Endothelial cell of umbilical vein (primary cell): Measurements from ENCODE around the gene IKZF3.

ENCODE experiments used
- EZH2 ChIP-seq: IDR thresholded peaks from 2 replicates; pipeline ENCODE4 v1.6.1; 2012; ENCODE audit warnings: borderline replicate concordance, low read depth, mild to moderate bottlenecking, moderate library complexity, low read length, inconsistent platforms; ENCODE audit not compliant: severe bottlenecking
- GATA2 ChIP-seq: IDR thresholded peaks from 2 replicates; pipeline ENCODE4 v1.7.0; 2011; ENCODE audit warnings: low read depth, mild to moderate bottlenecking, moderate library complexity, mixed read lengths, low read length; ENCODE audit not compliant: insufficient read length, insufficient read depth
- JUN ChIP-seq: IDR thresholded peaks from 2 replicates; pipeline ENCODE4 v1.6.1; 2011; ENCODE audit warnings: borderline replicate concordance, low read depth; ENCODE audit not compliant: insufficient read length, insufficient read depth
- MYC ChIP-seq: IDR thresholded peaks from one replicate; pipeline ENCODE4 v1.6.1; 2011; ENCODE audit warnings: mild to moderate bottlenecking, low read depth, low read length
- POLR2A ChIP-seq: IDR thresholded peaks from 2 replicates; pipeline ENCODE4 v1.6.1; 2012; ENCODE audit warnings: low read depth, mild to moderate bottlenecking, control low read depth, low read length
- POLR2AphosphoS5 ChIP-seq: IDR thresholded peaks from 2 replicates; pipeline ENCODE4 v1.6.1; 2012; ENCODE audit warnings: low read depth, mild to moderate bottlenecking, control low read depth, low read length, moderate library complexity; ENCODE audit not compliant: insufficient read depth
- TF ChIP-seq, protein P1 (sequence below), 2 donors: IDR thresholded peaks; 1 replicate in 1 of 2; 2 replicates in 1 of 2; pipeline ENCODE4 v1.5.1; 2011; ENCODE audit warnings: low read length in 2 of 2, mild to moderate bottlenecking in 2 of 2, moderate library complexity in 2 of 2, control low read depth in 1 of 2, inconsistent platforms in 1 of 2, low read depth in 1 of 2; ENCODE audit not compliant: insufficient read depth in 1 of 2; ENCODE audit errors: extremely low read depth in 1 of 2
- TF ChIP-seq, protein P2 (sequence below): IDR thresholded peaks from 2 replicates; pipeline ENCODE4 v1.6.1; 2011; ENCODE audit not compliant: insufficient read depth, insufficient read length

DNA sequence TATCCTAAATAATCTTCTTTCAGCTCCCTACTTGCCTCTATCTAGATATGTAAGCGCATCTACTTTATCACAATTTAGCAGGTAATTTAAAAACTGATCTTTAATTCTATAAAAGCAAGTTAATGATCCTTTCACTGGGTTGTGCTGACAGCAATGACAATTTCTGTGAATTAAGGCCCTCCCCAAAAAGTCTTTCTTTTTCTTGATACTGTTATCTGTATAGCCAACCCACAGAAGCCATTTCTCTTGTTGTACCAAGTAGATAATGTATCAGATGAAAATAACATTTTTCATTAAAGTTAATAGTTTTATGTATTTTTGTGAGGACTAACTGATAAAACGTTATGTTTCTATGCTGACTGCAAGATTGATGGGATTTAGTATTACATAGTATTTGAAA is 7.7 kb upstream of the IKZF3 start:
- TF ChIP-seq, protein P1, sequence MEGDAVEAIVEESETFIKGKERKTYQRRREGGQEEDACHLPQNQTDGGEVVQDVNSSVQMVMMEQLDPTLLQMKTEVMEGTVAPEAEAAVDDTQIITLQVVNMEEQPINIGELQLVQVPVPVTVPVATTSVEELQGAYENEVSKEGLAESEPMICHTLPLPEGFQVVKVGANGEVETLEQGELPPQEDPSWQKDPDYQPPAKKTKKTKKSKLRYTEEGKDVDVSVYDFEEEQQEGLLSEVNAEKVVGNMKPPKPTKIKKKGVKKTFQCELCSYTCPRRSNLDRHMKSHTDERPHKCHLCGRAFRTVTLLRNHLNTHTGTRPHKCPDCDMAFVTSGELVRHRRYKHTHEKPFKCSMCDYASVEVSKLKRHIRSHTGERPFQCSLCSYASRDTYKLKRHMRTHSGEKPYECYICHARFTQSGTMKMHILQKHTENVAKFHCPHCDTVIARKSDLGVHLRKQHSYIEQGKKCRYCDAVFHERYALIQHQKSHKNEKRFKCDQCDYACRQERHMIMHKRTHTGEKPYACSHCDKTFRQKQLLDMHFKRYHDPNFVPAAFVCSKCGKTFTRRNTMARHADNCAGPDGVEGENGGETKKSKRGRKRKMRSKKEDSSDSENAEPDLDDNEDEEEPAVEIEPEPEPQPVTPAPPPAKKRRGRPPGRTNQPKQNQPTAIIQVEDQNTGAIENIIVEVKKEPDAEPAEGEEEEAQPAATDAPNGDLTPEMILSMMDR (IDR thresholded peaks at IDR 0.05; ENCODE audit: extremely low read depth in 1 of 2, insufficient read depth in 1 of 2, low read depth in 1 of 2, low read length in 2 of 2): no peak
- TF ChIP-seq POLR2AphosphoS5: no peak
- TF ChIP-seq EZH2: no peak
- no peak for TF ChIP-seq JUN
- TF ChIP-seq POLR2A: no peak
- TF ChIP-seq, protein P2, sequence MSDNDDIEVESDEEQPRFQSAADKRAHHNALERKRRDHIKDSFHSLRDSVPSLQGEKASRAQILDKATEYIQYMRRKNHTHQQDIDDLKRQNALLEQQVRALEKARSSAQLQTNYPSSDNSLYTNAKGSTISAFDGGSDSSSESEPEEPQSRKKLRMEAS: no peak
- no peak for TF ChIP-seq MYC
- no peak for TF ChIP-seq GATA2
